ENCODE results near the gene RNU4-1. TPM values are rescaled to one million over a fixed set of nuclear protein-coding genes. Genes with fewer than 3 reads are reported as not detected.

The RNU4-1 gene
- total and polyA plus RNA-seq, 10 of the 15 experiments (the other 5 are each of a cell fraction or from before 2014, with no cell fraction given) = under 0.01 to 15,332 (median 7.1) TPM; not detected in 3

DNA sequence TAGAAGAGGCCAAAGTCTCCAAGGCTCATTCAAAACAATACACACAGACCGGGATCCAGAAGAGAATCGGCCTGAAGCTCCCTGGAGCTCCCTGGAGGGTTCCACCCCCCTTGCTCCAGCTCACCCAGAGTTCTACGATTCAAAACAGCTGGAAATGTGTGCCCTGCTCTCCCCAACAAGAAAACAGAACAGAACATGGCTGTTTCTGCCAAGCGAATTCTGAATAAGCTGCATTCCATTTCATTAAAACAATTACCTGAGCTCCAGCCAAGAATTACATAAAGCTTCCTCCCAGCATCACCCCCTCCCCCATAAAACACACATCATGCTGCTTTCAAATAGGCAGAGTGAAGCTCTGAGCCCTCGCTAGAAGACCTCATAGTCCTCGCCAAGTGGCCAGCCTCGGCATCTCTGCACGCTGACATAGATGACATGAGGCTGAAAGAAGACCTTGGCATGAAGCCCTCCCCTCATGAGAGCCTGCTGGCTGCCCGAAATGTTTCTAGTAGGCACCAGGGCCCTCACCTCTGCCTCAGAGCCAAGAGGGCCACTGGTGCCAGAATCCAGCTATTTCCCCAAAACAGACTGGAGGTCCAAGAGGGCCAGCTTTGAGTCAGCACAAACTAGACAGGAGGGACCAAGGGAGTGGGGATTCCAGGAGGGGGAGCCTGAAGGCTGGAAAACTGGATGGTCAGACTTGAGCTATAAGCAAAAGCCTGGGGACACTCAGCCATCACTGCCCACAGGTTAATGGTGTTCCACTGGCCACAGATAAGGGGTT, 35.8 kb downstream of the RNU4-1 start:
- H3K27ac ChIP-seq (ENCODE audit: control insufficient read depth, insufficient read depth) = no peak overlapping the region
- RAD21 ChIA-PET (ENCODE audit: unreplicated experiment) = interaction anchor here (1.1 to 2.3 kb wide), 3 partner anchors 9 to 30 kb away, joined by 4 to 8 read pairs (median 4); partner anchors contain the start of gene PXN
- no peak overlapping the region for H3K4me2 ChIP-seq (ENCODE audit: control insufficient read depth, insufficient read depth)
- no peaks in the 10 kb centered on the region for H4K20me1 ChIP-seq (ENCODE audit: control insufficient read depth, insufficient read depth)
- ATAC-seq = no peak
- in situ Hi-C loops (cut with MboI) (no loop called here), intact Hi-C loops (cut with micrococcal nuclease; ENCODE audit: unreplicated experiment) (no loop called here)
- SMC1A ChIA-PET (ENCODE audit: uncharacterized antibody, unreplicated experiment) = interaction anchor here (0.7 to 2.1 kb wide), 2 partner anchors 29 to 56 kb away, joined by 3 to 15 read pairs; partner anchors contain the start of gene RPLP0
- CTCF ChIA-PET = interaction anchor here (0.6 to 2.4 kb wide), 4 partner anchors 22 to 69 kb away, joined by 3 to 17 read pairs (median 5); no protein-coding TSS in a partner anchor
- WGBS (ENCODE audit: insufficient coverage, insufficient replicate concordance, low lambda C conversion rate, missing lambda C conversion rate) = 75% methylated on average over 9 of the region's 9 CpGs
- no peak for DNase-seq (ENCODE audit: low read depth, low spot score)
- H3K9me3 ChIP-seq (replicated peaks; ENCODE audit: control insufficient read depth, insufficient read depth, low read length) = no peaks in the 10 kb centered on the region
- peaks cover 12% of the 10 kb centered on the region; the same call in 1 of the 2 replicates for H3K4me1 ChIP-seq (ENCODE audit: control insufficient read depth, insufficient read depth, low read length)
- TF ChIP-seq, protein P1, sequence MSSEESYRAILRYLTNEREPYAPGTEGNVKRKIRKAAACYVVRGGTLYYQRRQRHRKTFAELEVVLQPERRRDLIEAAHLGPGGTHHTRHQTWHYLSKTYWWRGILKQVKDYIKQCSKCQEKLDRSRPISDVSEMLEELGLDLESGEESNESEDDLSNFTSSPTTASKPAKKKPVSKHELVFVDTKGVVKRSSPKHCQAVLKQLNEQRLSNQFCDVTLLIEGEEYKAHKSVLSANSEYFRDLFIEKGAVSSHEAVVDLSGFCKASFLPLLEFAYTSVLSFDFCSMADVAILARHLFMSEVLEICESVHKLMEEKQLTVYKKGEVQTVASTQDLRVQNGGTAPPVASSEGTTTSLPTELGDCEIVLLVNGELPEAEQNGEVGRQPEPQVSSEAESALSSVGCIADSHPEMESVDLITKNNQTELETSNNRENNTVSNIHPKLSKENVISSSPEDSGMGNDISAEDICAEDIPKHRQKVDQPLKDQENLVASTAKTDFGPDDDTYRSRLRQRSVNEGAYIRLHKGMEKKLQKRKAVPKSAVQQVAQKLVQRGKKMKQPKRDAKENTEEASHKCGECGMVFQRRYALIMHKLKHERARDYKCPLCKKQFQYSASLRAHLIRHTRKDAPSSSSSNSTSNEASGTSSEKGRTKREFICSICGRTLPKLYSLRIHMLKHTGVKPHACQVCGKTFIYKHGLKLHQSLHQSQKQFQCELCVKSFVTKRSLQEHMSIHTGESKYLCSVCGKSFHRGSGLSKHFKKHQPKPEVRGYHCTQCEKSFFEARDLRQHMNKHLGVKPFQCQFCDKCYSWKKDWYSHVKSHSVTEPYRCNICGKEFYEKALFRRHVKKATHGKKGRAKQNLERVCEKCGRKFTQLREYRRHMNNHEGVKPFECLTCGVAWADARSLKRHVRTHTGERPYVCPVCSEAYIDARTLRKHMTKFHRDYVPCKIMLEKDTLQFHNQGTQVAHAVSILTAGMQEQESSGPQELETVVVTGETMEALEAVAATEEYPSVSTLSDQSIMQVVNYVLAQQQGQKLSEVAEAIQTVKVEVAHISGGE (CRISPR knock-in tag; IDR thresholded peaks at IDR 0.05) = no peak
- TF ChIP-seq SUPT20H (IDR thresholded peaks at IDR 0.05; ENCODE audit: borderline replicate concordance, control insufficient read depth, low read depth, low read length) (no peak), HCFC1 (IDR thresholded peaks at IDR 0.05; ENCODE audit: low read length) (no peak), HDGF (IDR thresholded peaks at IDR 0.05) (no peak)
- TF ChIP-seq, protein P2, sequence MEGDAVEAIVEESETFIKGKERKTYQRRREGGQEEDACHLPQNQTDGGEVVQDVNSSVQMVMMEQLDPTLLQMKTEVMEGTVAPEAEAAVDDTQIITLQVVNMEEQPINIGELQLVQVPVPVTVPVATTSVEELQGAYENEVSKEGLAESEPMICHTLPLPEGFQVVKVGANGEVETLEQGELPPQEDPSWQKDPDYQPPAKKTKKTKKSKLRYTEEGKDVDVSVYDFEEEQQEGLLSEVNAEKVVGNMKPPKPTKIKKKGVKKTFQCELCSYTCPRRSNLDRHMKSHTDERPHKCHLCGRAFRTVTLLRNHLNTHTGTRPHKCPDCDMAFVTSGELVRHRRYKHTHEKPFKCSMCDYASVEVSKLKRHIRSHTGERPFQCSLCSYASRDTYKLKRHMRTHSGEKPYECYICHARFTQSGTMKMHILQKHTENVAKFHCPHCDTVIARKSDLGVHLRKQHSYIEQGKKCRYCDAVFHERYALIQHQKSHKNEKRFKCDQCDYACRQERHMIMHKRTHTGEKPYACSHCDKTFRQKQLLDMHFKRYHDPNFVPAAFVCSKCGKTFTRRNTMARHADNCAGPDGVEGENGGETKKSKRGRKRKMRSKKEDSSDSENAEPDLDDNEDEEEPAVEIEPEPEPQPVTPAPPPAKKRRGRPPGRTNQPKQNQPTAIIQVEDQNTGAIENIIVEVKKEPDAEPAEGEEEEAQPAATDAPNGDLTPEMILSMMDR (IDR thresholded peaks at IDR 0.05 in 2 of 3, conservative IDR thresholded peaks at IDR 0.05 in 1 of 3; ENCODE audit: control insufficient read depth in 2 of 3, extremely low read depth in 1 of 3, insufficient read depth in 1 of 3, low read depth in 3 of 3, low read length in 3 of 3) = no peak
- no peak for FAIRE-seq
- BruUV-seq (replicated peaks) = no TSS peak
- no peaks in the 10 kb centered on the region for H3K36me3 ChIP-seq (ENCODE audit: control insufficient read depth in 2 of 2, insufficient read depth in 2 of 2, low read length in 1 of 2)
- no peaks in the 10 kb centered on the region for H3K79me2 ChIP-seq (ENCODE audit: control insufficient read depth, insufficient read depth, low read length)
- no peak overlapping the region for H3K9ac ChIP-seq (ENCODE audit: control insufficient read depth, insufficient read depth, low read length)
- H3K4me3 ChIP-seq = no peak overlapping the region
- no peaks in the 10 kb centered on the region for H3K27me3 ChIP-seq (replicated peaks in 1 of 2; ENCODE audit: control insufficient read depth in 2 of 2, insufficient read depth in 2 of 2, low read length in 1 of 2)
- POLR2A ChIA-PET = no interaction called here
- no peak overlapping the region for H2AFZ ChIP-seq (ENCODE audit: control insufficient read depth, low read depth, low read length)

Data from GM12878 (cell line).